H9 (cell line): ENCODE data around the gene BHLHE23. TPM values are rescaled to one million over a fixed set of nuclear protein-coding genes. Genes with fewer than 3 reads are reported as not detected.

Experiments
- DNase-seq: peaks from one replicate; pipeline ENCODE4 v3.0.0-alpha.2; 2017
- H2AFZ ChIP-seq: one replicate; pipeline ENCODE4 v1.6.1; 2013; ENCODE audit warnings: mild to moderate bottlenecking, low read length, control low read depth, moderate library complexity
- H2AK5ac ChIP-seq: 2 replicates; pipeline ENCODE4 v1.6.1; 2013; ENCODE audit warnings: low read length, control low read depth, mixed read lengths; ENCODE audit not compliant: insufficient read length
- H2BK120ac ChIP-seq: one replicate; pipeline ENCODE4 v1.6.1; 2013; ENCODE audit warnings: low read depth, mild to moderate bottlenecking, low read length, control low read depth, inconsistent platforms; ENCODE audit not compliant: poor library complexity, severe bottlenecking
- H2BK12ac ChIP-seq: 2 replicates; pipeline ENCODE4 v1.6.1; 2013; ENCODE audit warnings: low read length, control low read depth, mixed read lengths, low read depth; ENCODE audit not compliant: insufficient read length
- H2BK15ac ChIP-seq: 2 replicates; pipeline ENCODE4 v1.6.1; 2013; ENCODE audit warnings: low read depth, low read length, control low read depth
- H2BK20ac ChIP-seq: one replicate; pipeline ENCODE4 v1.6.1; 2013; ENCODE audit warnings: low read depth, mild to moderate bottlenecking, low read length, control low read depth, inconsistent platforms; ENCODE audit not compliant: poor library complexity, severe bottlenecking
- H2BK5ac ChIP-seq: 2 replicates; pipeline ENCODE4 v1.6.1; 2013; ENCODE audit warnings: low read length, control low read depth, mixed read lengths; ENCODE audit not compliant: insufficient read length
- H3K14ac ChIP-seq: 2 replicates; pipeline ENCODE4 v1.6.1; 2013; ENCODE audit warnings: low read length, control low read depth; ENCODE audit not compliant: insufficient read depth
- H3K18ac ChIP-seq: 2 replicates; pipeline ENCODE4 v1.6.1; 2013; ENCODE audit warnings: low read depth, mild to moderate bottlenecking, mixed read lengths, low read length, control low read depth; ENCODE audit not compliant: insufficient read length
- H3K23ac ChIP-seq: 2 replicates; pipeline ENCODE4 v1.6.1; 2013; ENCODE audit warnings: low read length, control low read depth, mixed read lengths, low read depth; ENCODE audit not compliant: insufficient read length
- H3K23me2 ChIP-seq: 2 replicates; pipeline ENCODE4 v1.6.1; 2013; ENCODE audit warnings: low read depth, mild to moderate bottlenecking, mixed read lengths, low read length, control low read depth; ENCODE audit not compliant: insufficient read length, poor library complexity, severe bottlenecking
- H3K27ac ChIP-seq: 2 replicates; pipeline ENCODE4 v1.5.1; 2013; ENCODE audit warnings: low read length, control low read depth, mixed read lengths, low read depth; ENCODE audit not compliant: insufficient read length
- H3K27me3 ChIP-seq: 2 replicates; pipeline ENCODE4 v1.6.1; 2013; ENCODE audit warnings: low read length, control low read depth, inconsistent platforms; ENCODE audit not compliant: insufficient read depth
- H3K4ac ChIP-seq: 2 replicates; pipeline ENCODE4 v1.6.1; 2013; ENCODE audit warnings: low read depth, mild to moderate bottlenecking, control low read depth, inconsistent platforms, low read length, moderate library complexity
- H3K4me1 ChIP-seq: 2 replicates; pipeline ENCODE4 v1.6.1; 2013; ENCODE audit warnings: low read length, control low read depth, inconsistent platforms; ENCODE audit not compliant: insufficient read depth
- H3K4me2 ChIP-seq: 2 replicates; pipeline ENCODE4 v1.6.1; 2013; ENCODE audit warnings: low read length, control low read depth, mixed read lengths; ENCODE audit not compliant: insufficient read length, insufficient read depth
- H3K56ac ChIP-seq: 2 replicates; pipeline ENCODE4 v1.6.1; 2013; ENCODE audit warnings: low read depth, mild to moderate bottlenecking, mixed read lengths, low read length, control low read depth; ENCODE audit not compliant: insufficient read length
- H3K79me1 ChIP-seq: 2 replicates; pipeline ENCODE4 v1.6.1; 2013; ENCODE audit warnings: low read depth, mild to moderate bottlenecking, moderate library complexity, low read length, control low read depth, inconsistent platforms; ENCODE audit not compliant: insufficient read depth, poor library complexity, severe bottlenecking
- H3K79me2 ChIP-seq: 2 replicates; pipeline ENCODE4 v1.6.1; 2013; ENCODE audit warnings: low read length, control low read depth, inconsistent platforms; ENCODE audit not compliant: insufficient read depth
- H3K9ac ChIP-seq: 2 replicates; pipeline ENCODE4 v1.6.1; 2013; ENCODE audit warnings: low read length, control low read depth, mixed read lengths; ENCODE audit not compliant: insufficient read length; ENCODE audit errors: extremely low read depth
- H3K9me3 ChIP-seq: one replicate; pipeline ENCODE4 v1.6.1; 2013; ENCODE audit warnings: low read depth, low read length, inconsistent platforms; ENCODE audit not compliant: control insufficient read depth
- H3T11ph ChIP-seq: one replicate; pipeline ENCODE4 v1.6.1; 2013; ENCODE audit warnings: mild to moderate bottlenecking, low read length, control low read depth, inconsistent platforms
- H4K20me1 ChIP-seq: one replicate; pipeline ENCODE4 v1.6.1; 2013; ENCODE audit not compliant: control insufficient read depth, insufficient read length, insufficient read depth
- H4K5ac ChIP-seq: 2 replicates; pipeline ENCODE4 v1.6.1; 2013; ENCODE audit warnings: low read depth, mild to moderate bottlenecking, mixed read lengths, low read length, control low read depth; ENCODE audit not compliant: insufficient read length
- H4K8ac ChIP-seq: replicated peaks from 2 replicates; pipeline ENCODE4 v1.6.1; 2013; ENCODE audit warnings: low read length, control low read depth, mixed read lengths, low read depth; ENCODE audit not compliant: insufficient read length
- H4K91ac ChIP-seq: 2 replicates; pipeline ENCODE4 v1.6.1; 2013; ENCODE audit warnings: low read depth, mild to moderate bottlenecking, moderate library complexity, mixed read lengths, low read length, control low read depth; ENCODE audit not compliant: insufficient read length
- H3K27ac Mint-ChIP-seq, 3 experiments: 2 replicates in 2 of 3; 3 replicates in 1 of 3; pipeline ENCODE4 v1.8.0; 2020 to 2021; ENCODE audit warnings: mixed read lengths in 3 of 3, mild to moderate bottlenecking in 1 of 3, moderate library complexity in 1 of 3
- H3K27me3 Mint-ChIP-seq: 2 replicates; pipeline ENCODE4 v1.8.0; 2021; ENCODE audit warnings: low read depth, mild to moderate bottlenecking, moderate library complexity, mixed read lengths
- H3K36me3 Mint-ChIP-seq, 3 experiments: 2 replicates in 2 of 3; 3 replicates in 1 of 3; pipeline ENCODE4 v1.8.0; 2020 to 2021; ENCODE audit warnings: low read depth in 3 of 3, mixed read lengths in 3 of 3; ENCODE audit not compliant: insufficient read depth in 1 of 3
- H3K4me1 Mint-ChIP-seq, 2 experiments: 2 replicates each; pipeline ENCODE4 v1.8.0; 2020; ENCODE audit warnings: mixed read lengths in 2 of 2
- H3K4me3 Mint-ChIP-seq, 2 experiments: 2 replicates in 1 of 2; 3 replicates in 1 of 2; pipeline ENCODE4 v1.8.0; 2020 to 2021; ENCODE audit warnings: mild to moderate bottlenecking in 2 of 2, mixed read lengths in 2 of 2, moderate library complexity in 1 of 2
- H3K9me3 Mint-ChIP-seq, 2 experiments: 2 replicates in 1 of 2; 3 replicates in 1 of 2; pipeline ENCODE4 v1.8.0; 2020; ENCODE audit warnings: mild to moderate bottlenecking in 2 of 2, mixed read lengths in 2 of 2, moderate library complexity in 1 of 2
- CTCF ChIP-seq: fragments of 200-600 bp; sonication (generic); conservative IDR thresholded peaks from 3 replicates; pipeline ENCODE4 v1.8.0; 2021; ENCODE audit warnings: antibody characterized with exemption, mild to moderate bottlenecking
- whole genome bisulfite sequencing: extraction: QIAGEN DNeasy Blood & Tissue Kit; methylation state at CpG from one replicate; pipeline ENCODE4 v1.1.7; 2013; ENCODE audit warnings: missing lambda C conversion rate, low lambda C conversion rate, mixed read lengths; ENCODE audit not compliant: insufficient read length; ENCODE audit errors: extremely low coverage; 5-methylcytosine and 5-hydroxymethylcytosine counted together
- total RNA-seq: library from RNA; stranded (reverse); gene quantifications from 2 replicates; pipeline ENCODE4 v1.2.1, GENCODE V29; 2021

Gene BHLHE23
- total RNA-seq, 1 experiment from 2014 or later, result 0.35 TPM

- H3K4me3 Mint-ChIP-seq, result no peak overlapping the region
- no peak overlapping the region for H2BK15ac ChIP-seq
- TF ChIP-seq CTCF, result no peak
- no CpG with 5 or more reads among the region's 27 CpGs for WGBS
- H2BK20ac ChIP-seq, result no peak overlapping the region
- H4K8ac ChIP-seq, result no peak overlapping the region
- H3K36me3 Mint-ChIP-seq, result peaks cover 0 to 12% (median 3%) of the 10 kb centered on the region in 3 experiments; a peak in 3 of 7 replicates
- no peak overlapping the region for H2AK5ac ChIP-seq
- H3K9me3 ChIP-seq, result no peaks in the 10 kb centered on the region
- H3K23me2 ChIP-seq, result no peaks in the 10 kb centered on the region
- no peaks in the 10 kb centered on the region for H4K20me1 ChIP-seq
- no peak overlapping the region for H3K9ac ChIP-seq
- no peak overlapping the region for H3K27ac Mint-ChIP-seq
- no peak overlapping the region for H3K23ac ChIP-seq
- H3K27me3 ChIP-seq, result no peaks in the 10 kb centered on the region; the same call in 1 of the 2 replicates
- peaks cover 4 to 8% of the 10 kb centered on the region in 2 experiments for H3K4me1 Mint-ChIP-seq
- no peak overlapping the region for H2BK5ac ChIP-seq
- H2BK12ac ChIP-seq, result no peak overlapping the region
- peaks cover 18% of the 10 kb centered on the region for H3K27me3 Mint-ChIP-seq
- H2AFZ ChIP-seq, result no peak overlapping the region
- H3K4ac ChIP-seq, result no peak overlapping the region
- no peak overlapping the region for H3K14ac ChIP-seq
- no peak overlapping the region for H3K27ac ChIP-seq
- peaks cover 3% of the 10 kb centered on the region in 2 experiments; a peak in 2 of 5 replicates for H3K9me3 Mint-ChIP-seq
- H3T11ph ChIP-seq, result no peak overlapping the region
- H4K91ac ChIP-seq, result no peak overlapping the region
- no peak overlapping the region for H3K4me2 ChIP-seq
- H3K79me2 ChIP-seq, result no peaks in the 10 kb centered on the region
- H3K18ac ChIP-seq, result no peak overlapping the region
- no peak overlapping the region for H4K5ac ChIP-seq
- DNase-seq, result no peak
- H3K56ac ChIP-seq, result no peak overlapping the region
- H2BK120ac ChIP-seq, result no peak overlapping the region
- H3K79me1 ChIP-seq, result no peaks in the 10 kb centered on the region
- no peaks in the 10 kb centered on the region for H3K4me1 ChIP-seq
These were observed 39.0 kb downstream of the BHLHE23 start for GRCh38 chr20:62967628-62968351.
